ENCODE data around the gene ADCY3.

Gene ADCY3

DNA sequence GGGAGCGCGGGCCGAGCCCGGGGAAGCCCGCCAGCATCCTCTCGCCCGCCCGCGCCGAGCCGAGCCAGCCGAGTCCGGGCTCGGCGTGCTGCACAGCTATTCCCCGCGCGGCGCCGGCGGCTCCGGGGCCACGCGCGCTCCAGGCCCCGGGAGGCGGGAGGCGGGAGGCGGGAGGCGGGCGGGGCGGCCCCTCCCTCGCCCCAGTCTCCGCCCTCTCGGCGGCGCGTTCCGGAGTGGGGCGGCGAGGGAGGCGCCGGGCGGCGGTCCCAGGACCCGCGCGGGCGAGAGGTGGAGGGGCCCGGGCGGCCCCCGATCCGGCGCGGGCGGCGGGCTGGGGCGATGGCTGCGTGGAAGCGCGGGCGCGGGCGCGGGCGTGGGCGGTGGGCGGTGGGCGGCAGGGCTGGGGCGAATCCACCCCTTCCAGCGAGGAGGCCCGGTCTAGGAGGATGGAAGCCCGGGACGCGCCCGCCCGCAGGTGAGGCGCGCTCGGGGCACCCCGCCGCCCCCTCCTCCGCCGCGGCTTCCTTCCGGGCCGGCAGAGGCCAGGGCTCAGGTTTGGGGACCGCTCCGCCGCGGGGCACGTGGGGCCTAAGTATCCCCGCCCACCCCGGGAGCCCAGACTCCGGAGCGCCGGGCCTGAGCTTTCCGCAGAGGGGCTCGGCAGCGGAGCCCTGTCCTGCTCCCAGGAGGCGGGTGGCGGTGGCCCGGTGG, at the start of gene ADCY3:
Gene ADCY3, minus strand, starts transcription at position 140 of the 711 bp plus-strand sequence. CDS start 1,250 bp downstream, outside the sequence.
- no peak for DNase-seq

DNA sequence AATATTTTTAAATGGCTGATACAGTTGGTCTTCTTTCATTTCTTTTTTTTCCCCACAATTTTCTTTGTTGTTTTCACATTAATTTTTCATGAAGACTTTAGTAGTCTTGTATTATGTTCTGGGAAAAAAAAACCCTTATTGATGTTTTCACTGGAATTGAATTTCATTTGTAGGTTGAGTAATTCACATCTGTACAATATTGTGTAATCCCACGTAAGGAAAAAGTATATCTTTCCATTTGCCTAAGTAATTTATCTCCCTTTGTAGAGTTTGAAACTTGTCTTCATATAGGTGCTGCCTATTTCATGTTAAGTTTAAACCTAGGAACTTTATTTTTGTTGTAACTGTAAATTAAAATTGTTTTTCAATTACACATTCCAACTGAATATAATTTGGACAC, 49.7 kb upstream of the ADCY3 start:
- no peak for DNase-seq

DNA sequence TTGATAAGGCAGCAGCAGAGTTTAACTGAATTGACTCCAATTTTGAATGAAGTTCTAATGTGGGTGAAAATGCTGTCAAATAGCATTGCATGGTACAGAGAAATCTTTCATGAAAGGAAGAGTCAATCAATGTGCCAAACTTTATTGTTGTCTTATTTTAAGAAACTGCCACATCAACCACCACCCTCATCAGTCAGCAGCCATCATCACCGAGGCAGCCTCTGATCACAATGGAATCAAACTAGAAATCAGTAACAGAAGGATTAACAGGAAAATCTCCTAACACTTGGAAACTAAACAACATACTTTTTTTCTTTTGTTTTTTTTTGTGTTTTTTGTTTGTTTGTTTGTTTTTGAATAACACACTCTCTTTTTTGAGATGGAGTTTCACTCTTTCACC, 41.9 kb upstream of the ADCY3 start:
- DNase-seq = no peak

DNA sequence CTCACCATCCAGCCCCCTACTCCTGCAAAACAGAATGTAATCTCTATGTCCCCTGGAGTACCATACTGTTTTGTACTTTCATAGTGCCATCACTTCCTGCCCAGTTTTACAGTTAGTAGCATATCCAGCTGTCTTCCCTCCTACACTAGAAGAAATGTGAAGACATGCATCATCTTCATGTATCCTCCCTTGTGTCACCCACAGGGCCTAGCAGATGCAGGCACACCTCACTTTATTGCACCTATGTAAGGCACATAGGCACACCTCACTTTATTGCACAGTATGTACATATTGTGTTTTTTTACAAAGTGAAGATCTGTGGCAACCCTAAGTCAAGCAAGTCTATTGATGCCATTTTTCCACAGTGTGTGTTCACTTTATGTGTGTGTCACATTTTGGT, 39.7 kb upstream of the ADCY3 start:
- DNase-seq = no peak

DNA sequence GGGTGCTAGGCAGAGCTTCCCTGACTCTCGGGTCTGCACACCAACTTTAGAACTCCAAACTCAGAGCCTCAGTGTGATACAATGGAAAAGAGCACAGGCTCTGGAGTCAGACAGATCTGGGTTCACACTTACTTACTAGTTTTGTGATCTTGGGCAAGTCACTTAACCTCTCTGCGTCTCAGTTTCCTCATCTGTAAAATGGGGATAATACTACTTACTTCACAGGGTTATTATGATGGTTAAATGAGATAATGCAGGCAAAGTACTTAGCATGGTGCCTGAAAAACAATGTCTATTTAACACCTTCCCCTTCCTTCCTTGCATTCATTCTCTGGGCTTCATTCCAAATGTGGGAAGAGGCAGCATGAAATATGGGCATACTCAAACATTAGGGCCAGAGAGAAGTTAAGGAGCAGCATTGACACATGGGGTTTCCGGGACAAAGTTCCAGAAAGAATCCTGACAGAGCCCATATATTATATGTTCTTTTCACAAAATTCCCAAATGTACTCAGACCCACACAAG, 38.4 kb upstream of the ADCY3 start:
- DNase-seq = no peak

DNA sequence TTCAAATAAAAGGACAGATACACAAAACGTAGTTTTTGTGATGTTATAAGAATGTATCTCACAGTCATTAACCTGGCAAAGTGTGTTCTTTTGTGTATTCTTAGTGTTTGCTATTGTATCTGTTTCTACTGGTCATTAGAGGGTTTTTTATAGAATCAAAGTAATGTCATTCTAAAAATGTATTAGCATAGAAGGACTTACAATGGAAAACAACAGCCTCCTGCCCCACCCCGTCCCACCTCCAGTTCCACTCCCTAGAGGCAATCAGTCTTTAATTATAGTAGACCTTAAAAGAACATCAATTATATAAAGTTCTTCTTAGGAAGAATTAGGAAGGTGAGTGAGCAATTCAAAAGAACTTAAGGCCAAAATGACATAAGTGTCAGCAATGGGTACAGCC, 37.9 kb upstream of the ADCY3 start:
- DNase-seq = no peak

DNA sequence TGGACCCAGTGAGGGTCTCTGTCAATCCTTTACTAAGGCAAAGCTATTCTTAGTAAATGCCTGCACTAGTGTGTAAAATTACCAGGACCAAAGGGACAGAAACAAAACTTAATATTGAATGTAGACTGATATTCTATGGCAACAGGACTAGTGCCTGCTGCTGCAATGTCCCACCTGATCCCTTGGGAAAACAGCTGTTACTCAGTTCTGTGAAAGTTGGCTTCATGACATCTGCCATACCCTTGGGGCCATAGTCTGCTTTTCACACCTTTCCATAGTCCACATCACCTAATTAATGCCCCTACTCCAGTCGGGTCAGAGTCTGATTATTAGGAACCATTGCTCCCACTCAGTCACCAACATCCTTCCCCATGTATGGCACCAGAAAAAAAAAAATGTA, 37.2 kb upstream of the ADCY3 start:
- DNase-seq = peak; percentile 6

DNA sequence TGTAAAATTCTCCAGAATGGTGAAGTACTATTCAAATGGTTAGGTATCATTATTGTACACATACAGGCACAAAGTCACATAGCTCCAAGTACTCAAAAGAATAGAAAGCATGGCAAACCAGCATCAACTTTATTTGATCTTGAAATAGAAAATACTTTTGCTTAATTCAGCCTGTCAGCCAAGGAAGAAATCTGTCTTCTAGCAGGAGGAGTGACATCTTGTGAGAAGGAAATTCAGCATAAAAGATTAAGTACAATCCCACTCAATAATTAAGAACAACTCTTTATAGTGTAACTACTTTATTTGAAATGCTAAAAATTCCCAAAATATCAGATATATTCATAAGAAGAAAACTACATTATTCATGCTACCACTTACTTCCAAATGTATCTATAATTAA, 35.9 kb upstream of the ADCY3 start:
- no peak for DNase-seq

DNA sequence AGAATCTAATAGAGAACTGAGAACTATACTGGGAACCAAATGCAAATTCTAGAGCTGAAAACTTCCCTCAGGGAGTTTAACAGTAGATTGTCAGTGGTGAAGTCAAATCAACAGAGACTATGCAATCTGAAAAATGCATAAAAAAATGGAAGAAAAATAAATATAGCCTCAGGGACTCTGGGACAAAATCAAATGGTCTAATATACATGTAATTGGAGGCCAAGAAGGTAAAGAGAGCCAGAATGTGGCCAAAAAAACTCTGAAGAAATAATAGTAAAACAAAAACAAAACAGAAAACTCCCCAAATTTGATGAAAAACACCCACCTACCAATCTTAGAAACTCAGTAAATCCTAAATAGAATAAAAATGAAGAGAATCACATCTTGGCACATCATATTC, 35.2 kb upstream of the ADCY3 start:
- no peak for DNase-seq

DNA sequence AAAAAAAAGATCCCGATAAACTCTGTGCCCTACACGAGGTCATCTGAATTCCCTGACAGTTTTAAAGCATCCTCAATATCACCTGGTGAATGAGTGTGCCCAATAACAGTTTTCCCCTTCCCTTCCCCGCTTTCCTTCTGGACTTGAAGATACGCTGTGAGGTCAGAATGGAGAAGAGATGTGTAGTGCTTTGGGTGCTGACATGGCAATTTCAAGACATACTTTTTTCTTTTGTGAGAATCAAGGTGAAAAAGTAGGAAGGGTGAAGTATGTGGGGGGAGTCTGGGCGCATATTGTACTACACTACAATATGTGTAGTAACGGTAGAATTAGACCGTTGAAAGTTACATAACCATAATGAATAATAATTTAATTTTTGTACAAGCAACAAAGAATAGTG, 30.1 kb upstream of the ADCY3 start:
- no peak for DNase-seq

DNA sequence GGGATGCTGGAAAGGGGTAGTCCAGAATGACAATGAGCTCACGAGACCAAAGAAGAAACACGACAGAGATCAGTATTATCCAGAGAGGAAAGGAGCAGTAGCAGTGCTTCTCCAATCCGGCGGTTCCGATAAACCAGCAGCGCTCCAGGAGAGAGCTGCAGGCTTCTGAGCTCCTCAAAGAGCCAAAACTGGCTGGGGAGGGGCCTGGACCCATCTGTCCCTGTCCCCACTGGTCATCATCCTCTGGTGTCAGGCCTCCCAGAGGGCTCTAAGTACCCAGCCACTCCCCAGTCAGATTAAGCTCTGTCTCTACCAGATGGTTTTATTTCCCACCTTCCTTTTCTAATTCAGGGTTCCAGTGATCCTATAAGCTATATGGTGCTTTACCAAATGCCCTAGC, 28.5 kb upstream of the ADCY3 start:
- no peak for DNase-seq

DNA sequence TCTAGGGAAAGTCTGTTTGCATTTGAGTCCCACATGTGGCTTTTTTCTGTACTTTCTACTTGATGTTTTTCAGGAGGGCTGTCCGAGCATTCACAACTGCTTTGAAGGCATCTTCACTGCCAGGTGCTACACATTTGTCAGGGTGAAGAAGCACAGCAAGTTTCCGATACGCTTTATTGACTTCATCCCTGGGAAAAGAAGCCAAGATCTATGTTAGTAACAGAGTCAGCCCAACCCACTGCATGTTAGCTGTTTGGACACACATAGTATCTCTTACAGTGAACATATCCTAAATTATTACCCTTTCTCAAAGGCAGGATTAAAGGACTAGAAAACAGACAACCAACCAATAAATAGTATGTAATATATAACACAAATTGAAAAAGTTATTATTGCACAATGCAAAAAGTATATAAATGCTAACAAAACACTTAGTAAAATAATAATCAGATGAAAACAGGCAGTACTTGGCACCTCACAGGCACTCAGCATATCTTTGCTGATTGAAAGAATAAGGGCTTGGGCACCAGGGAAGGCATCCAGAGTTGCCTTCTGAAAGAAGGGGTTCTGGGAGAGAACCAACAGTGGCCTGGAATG, 27.6 kb upstream of the ADCY3 start:
- no peak for DNase-seq

DNA sequence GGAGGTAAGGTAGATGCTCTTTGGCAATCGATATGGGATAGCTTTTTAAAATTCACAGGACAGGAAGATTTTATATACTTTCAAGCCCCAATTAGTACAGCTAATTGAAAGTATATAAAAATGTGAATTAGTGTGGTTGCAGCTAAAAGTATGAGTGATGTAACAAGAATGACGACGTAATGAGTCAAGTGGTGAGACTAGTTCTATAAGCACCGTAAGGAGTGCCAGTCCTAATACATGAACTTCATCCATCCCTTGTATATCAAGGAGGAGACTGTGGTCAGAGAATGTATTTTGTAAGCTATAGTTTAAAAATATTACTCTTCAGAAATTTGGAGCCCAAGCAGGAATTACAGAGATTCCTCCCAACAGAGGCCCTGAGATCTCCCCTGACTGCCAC, 25.9 kb upstream of the ADCY3 start:
- no peak for DNase-seq

DNA sequence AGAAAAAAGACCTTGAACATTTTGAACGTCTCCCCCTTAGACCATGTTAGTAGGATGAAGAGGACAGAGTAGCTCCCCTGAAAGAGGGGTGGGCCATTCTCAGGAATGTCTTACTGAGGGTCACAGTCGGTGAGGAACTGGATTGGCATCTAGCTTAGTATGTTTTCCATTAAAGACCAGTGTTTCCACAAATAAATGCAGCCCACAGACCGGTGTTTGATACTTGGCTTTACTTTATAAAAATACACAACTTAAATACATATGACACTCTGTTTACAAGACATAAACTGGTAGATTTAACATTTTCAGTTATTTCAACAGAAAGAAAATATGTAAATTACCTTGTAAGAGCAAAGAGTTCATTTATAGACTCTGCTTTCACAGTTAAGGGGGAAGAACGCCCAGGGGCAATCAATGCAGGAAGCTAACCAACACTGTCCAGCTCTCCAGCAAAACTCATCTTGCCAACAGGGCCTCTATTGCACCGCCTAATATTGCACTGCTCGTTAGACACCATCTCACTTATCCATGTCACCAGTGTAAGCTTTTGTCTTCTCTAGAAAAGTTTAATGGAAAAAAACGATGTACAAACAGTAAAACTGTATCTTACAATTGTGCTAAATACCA, 23.5 kb upstream of the ADCY3 start:
- no peak for DNase-seq

DNA sequence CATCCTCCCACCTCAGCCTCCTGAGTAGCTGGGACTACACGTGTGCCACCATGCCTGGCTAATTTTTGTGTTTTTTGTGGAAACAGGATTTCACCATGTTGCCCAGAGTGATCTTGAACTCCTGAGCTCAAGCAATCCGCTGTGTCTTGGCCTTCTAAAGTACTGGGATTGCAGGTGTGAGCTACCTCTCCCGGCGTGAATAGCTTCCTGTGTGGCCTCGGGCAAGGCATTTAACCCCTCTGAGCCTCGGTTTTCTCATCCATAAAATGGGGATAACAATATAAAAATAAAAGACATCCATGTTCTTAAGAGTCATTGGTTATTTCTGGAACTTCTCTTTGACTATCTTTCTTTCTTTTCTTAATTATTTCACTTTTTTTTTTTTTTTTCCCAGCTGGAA, 19.3 kb upstream of the ADCY3 start:
- DNase-seq = no peak

DNA sequence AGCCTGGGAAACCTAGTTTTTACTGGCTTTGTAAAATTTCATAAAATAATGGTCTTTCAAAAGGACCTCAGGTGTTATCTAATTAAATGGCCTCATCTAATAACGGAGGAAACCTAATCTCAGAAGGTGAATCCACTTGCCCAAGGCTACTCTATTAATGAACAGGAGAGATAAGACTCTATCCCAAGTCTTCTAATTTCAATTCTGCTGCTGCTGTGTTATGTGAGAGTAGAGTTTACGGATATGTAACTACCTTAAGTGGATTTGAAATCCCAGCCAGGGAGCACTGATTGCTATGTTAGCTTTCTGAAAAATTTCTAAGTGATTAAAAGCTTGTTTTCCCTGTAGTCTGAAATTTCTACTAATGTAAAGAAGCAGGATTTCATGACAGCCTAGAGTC, 17.2 kb upstream of the ADCY3 start:
- DNase-seq = no peak

DNA sequence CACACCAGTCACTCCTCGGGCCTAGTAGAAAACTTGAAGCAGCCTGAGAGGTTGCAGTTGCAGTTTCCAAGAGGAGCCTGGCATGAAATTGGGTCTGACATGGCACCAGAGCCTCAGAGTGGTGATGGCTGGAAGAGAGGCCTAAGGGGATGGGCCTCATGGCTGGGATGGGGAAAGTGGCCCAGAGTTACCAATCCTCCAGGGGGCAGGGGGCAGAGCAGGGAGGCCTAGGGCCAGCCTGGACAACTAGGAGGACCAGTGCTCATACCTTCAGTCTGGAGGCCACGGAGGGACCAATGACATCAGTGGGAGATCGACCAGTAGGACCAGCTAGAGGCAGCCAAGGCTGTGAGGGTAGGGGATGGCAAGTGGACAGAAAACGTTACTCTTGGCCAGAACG, 15.1 kb upstream of the ADCY3 start:
- no peak for DNase-seq

DNA sequence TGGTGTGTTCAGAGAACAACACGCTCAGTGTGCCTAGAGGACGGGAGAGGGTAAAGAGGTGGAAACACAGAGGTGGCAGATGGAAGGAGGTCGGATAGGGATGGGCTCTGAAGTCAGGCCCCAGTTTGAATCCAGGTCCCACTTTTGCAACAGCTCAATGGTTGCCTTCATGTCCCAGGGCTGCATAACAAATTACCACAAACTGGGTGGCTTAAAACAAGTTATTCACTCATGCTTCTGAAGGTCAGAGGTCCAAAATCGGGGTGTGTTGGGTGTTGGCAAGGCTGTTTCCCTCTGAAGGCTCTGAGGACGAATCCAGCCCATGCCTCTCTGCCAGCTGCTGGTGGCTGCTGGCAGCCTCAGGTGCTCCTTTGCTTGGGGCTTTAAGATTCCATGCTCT, 12.7 kb upstream of the ADCY3 start:
- no peak for DNase-seq

DNA sequence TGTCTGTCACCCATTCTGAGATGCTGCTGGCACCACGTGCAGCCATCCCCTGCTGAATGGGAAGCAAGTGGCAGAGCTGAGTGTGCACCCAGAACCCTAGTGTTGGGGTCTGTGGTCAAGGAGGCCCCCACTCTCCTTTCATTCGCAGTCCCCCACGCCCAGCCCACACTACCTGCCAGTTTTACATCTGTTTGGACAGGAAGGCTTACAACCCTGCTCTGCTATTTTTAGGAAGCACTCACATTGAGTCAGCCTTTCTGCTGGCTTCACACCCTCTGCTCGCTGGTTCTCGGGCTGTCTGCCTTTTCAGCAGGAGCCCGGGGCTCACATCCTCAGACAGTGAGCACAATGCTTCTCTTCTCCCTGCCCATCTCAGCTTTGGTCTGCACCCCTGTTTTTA, 10.7 kb upstream of the ADCY3 start:
- DNase-seq = peak; percentile 42

DNA sequence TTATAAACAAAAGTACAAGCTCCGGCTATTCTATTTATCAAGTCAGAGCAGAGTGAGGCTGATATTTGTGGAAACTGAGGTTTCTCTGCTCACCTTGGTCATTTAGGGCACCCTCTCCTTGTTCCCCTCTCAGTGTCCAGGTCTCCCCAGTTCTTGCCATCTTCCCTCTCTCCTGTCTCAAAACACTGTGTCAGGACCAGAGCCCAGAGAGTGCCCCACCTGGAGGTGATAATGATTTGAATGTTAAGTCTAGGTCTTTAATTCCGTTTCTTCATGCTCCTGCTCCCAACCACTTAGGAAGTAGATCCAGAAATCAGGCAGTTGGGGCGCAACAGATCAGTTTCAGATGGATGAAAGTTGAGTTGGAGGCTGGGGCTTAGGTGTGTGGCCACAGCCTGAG, 9.2 kb upstream of the ADCY3 start:
- DNase-seq = no peak

DNA sequence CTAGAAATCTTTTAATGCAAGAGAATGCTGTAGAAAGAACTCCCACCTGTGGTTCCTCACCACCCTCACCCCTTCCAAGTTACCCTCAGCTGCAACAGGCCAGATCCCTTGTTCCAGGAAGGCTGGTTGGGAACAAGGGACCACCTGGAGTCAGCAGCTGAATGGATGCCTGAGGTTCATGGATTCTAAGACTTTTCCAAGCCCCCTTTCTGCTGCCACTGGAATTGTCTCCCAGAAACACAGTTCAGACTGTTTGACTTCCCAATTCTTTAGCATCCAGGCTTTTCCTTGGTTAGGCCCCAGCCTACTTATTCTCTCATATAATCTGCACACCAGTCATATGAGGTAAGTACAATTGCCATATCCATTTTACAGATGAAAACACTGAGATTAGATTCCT, 8.0 kb upstream of the ADCY3 start:
- no peak for DNase-seq

DNA sequence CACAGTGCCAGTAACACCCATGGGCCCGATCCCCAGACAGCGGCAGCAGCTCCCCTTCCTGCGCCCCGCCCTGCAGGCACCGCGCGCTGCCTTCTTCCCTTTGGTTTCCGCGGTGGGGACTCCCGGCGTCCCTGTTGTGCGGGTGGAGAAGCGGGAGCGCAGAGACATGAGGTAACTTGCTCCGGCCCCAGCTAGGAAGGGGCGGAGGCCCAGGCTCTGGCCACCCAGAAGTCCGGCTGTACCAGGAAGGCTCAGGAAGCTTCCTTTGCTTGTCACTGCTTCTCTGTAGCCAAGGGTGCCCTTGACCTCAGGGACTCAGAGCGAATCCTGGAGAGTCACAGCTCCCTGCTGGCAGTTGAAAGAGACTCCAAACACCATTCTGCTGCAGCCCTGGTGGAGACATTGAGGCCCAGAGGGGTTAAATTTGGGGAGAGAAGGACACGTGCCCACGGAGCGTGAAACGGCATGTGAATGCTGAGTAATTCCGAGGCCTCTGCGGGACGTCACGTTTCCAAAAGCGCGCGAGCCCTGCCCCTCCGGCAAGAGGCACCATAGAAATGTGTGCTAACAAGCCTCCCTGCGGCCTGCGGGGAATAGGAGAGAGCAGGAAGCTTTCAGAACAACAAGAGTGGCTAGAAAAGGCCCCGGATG, 6.7 kb upstream of the ADCY3 start:
- no peak for DNase-seq

DNA sequence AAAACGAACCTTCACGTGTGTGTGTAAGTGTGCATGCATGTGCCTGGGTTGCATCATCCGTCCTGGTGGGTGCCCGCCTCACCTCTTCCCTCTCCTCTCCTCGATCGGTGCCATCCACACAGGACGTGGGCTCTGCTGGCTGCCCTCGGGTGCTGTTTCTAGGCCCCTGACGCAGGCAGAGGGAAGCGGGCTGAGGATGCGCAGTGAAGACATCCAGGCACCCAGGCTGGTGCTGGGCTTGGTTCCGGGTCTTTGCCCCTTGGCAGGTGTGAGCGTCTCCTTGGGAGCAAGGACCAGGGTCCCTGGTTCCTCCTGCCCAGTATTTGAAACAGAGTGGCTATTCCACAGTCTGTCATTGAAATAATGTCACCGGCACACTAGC, 6.2 kb upstream of the ADCY3 start:
- DNase-seq = no peak

DNA sequence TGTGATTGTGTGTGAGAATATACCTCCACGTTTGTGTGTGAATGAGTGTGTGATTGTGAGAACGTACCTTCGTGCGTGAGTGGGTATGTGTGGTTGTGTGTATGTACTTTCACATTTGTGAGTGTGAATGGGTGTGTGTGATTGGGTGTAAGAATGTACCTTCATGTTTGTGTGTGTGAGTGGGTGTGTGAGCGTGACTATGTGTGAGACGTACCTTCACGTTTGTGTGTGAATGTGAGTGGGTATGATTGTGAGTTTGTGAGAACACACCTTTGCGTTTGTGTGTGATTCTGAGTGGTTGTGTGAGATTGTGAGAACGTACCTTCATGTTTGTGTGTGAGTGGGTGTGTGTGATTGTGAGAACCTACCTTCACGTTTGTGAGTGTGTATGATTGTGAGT, 5.8 kb upstream of the ADCY3 start:
- DNase-seq = no peak
